Stomach smooth muscle (tissue), 2 donors: ENCODE results near the gene SPARCL1.
"Not testable (repeated sequence)": the region's sequence is repeated elsewhere in the genome, so short reads cannot be mapped to it uniquely, and the experiment has no call there.

Experiments used
- H3K27ac ChIP-seq: one replicate; pipeline ENCODE4 v1.7.0; 2013; ENCODE audit warnings: mild to moderate bottlenecking, low read length, inconsistent platforms
- H3K27me3 ChIP-seq, 2 donors: one replicate each; pipeline ENCODE4 v1.7.0; 2013; ENCODE audit warnings: low read length in 2 of 2; ENCODE audit not compliant: insufficient read depth in 2 of 2, control insufficient read depth in 1 of 2
- H3K36me3 ChIP-seq, 2 donors: one replicate each; pipeline ENCODE4 v1.7.0; 2013; ENCODE audit warnings: low read length in 2 of 2; ENCODE audit not compliant: control insufficient read depth in 2 of 2, insufficient read depth in 2 of 2
- H3K4me1 ChIP-seq: one replicate; pipeline ENCODE4 v1.7.0; 2013; ENCODE audit warnings: low read length; ENCODE audit not compliant: control insufficient read depth, insufficient read depth
- H3K4me3 ChIP-seq, 2 donors: one replicate each; pipeline ENCODE4 v1.7.0; 2013; ENCODE audit warnings: low read length in 2 of 2
- H3K9ac ChIP-seq, 2 donors: one replicate each; pipeline ENCODE4 v1.7.0; 2013; ENCODE audit warnings: low read length in 2 of 2, mild to moderate bottlenecking in 1 of 2
- H3K9me3 ChIP-seq, 2 donors: one replicate each; pipeline ENCODE4 v1.7.0; 2013; ENCODE audit warnings: low read length in 2 of 2; ENCODE audit not compliant: control insufficient read depth in 2 of 2
- donor health status: healthy.
- donor health status: Pancreatic carcinoma.

Gene SPARCL1

DNA sequence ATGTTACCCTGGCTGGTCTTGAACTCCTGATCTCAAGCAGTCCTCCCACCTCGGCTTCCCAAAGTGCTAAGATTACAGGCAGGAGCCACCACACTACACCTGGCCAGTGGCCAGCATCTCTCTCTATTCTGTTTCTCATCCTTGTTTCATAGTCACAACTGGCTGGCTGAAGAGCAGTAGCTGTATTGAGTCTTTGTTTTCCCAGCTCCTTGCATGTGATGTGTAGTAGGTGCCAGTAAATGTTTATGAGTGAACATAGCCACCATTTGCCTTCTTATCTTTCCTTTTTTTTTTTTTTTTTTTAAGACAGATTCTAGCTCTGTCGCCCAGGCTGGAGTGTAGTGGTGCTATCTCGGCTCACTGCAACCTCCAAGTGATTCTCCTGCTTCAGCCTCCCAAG lies 83.2 kb downstream of the SPARCL1 start:
- Histone ChIP-seq H3K9ac (no peak overlapping the region), H3K4me1 (no peaks in the 10 kb centered on the region), H3K4me3 (no peak overlapping the region), H3K36me3 (peaks cover 5 to 23% of the 10 kb centered on the region in 2 donors), H3K27me3 (no peaks in the 10 kb centered on the region), H3K9me3 (no peaks in the 10 kb centered on the region), H3K27ac (no peak overlapping the region)

DNA sequence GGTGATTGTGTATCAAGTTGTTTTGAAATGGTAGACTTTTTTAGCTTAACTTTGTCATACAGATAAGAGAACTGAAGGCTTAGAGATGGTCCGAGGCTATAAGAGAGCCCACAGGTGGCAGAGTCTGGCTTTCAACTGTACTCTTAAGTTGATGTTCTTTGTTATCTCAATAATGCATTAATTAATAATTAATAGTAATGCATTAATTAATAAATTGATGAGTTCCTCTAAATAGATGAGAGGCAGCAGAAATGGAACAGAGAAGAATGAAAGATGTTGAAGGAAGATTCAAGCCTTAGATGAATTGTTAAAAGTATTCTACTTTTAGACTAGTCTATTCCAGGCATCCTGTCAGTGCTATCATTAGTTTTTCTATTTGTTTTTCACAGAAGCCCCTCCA lies 84.4 kb downstream of the SPARCL1 start:
- peaks cover 4 to 22% of the 10 kb centered on the region in 2 donors for H3K36me3 ChIP-seq
- H3K4me3 ChIP-seq = no peak overlapping the region
- H3K9ac ChIP-seq = no peak overlapping the region
- no peaks in the 10 kb centered on the region for H3K27me3 ChIP-seq
- no peaks in the 10 kb centered on the region for H3K4me1 ChIP-seq
- H3K27ac ChIP-seq = no peak overlapping the region
- H3K9me3 ChIP-seq = no peaks in the 10 kb centered on the region

DNA sequence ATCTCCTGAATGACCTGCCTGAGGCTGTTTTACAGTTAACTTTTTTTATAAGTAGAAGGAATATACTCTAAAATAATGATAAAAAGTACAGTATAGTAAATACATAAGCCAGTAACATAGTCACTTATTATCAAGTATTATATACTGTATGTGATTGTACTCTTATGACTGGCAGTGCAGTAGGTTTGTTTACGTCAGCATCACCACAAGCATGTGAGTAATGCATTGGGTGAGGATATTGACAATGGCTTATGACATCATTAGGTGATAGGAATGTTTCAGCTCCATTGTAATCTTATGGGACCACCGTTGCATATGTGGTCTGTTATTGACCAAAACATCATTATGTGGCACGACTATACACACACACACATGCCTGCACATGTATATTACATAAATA lies 86.3 kb downstream of the SPARCL1 start:
- no peak overlapping the region for H3K9ac ChIP-seq
- H3K27me3 ChIP-seq = no peaks in the 10 kb centered on the region
- H3K27ac ChIP-seq = no peak overlapping the region
- H3K9me3 ChIP-seq = no peaks in the 10 kb centered on the region
- H3K4me3 ChIP-seq = no peak overlapping the region
- H3K4me1 ChIP-seq = no peaks in the 10 kb centered on the region
- H3K36me3 ChIP-seq = peaks cover 7 to 27% of the 10 kb centered on the region in 2 donors

DNA sequence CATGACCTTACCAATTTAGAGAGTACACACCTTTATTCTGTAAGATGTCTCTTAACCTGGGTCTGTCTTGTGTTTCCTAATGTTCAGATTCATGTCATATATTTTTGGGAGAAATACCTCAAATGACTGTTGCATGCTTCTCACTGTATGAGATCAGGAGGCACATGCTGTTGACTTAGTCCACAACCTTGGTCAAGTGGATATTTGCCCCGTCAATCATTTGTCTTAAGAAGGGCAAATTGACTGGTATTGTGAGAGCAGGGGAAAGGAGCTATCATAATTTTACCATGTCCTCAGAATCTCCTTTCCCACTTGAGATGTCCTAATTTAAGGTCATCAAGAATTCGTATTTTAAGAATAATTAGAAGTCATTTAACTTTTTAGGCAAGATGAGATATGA lies 95.8 kb downstream of the SPARCL1 start:
- no peak overlapping the region for H3K27ac ChIP-seq
- H3K9ac ChIP-seq = no peak overlapping the region
- H3K4me3 ChIP-seq = no peak overlapping the region
- peaks cover 6 to 13% of the 10 kb centered on the region in 2 donors for H3K36me3 ChIP-seq
- H3K4me1 ChIP-seq = no peaks in the 10 kb centered on the region
- H3K9me3 ChIP-seq = no peaks in the 10 kb centered on the region
- H3K27me3 ChIP-seq = no peaks in the 10 kb centered on the region

DNA sequence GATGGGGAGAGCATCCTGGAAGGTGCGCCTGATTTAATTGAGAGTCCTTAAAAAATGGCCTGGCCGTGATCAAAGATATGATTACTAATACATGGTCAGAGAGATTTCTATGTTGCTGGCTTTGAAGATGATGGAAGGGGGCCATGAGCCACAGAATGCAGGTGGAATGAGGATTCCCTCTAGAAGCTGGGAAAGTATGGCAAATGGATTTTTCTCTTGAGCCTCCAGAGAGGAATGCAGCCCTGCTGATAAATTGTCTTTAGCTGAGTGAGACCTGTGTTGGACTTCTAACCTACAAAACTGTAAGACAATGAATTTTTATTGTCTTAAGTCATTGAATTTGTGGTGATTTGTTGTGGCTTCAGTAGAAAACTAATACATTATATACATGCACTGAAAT lies 99.1 kb downstream of the SPARCL1 start:
- H3K27ac ChIP-seq = no peak overlapping the region
- no peak overlapping the region for H3K9ac ChIP-seq
- no peak overlapping the region for H3K4me3 ChIP-seq
- H3K27me3 ChIP-seq = no peaks in the 10 kb centered on the region
- no peaks in the 10 kb centered on the region for H3K9me3 ChIP-seq
- peaks cover 1% of the 10 kb centered on the region for H3K4me1 ChIP-seq
- H3K36me3 ChIP-seq = no peaks in the 10 kb centered on the region

DNA sequence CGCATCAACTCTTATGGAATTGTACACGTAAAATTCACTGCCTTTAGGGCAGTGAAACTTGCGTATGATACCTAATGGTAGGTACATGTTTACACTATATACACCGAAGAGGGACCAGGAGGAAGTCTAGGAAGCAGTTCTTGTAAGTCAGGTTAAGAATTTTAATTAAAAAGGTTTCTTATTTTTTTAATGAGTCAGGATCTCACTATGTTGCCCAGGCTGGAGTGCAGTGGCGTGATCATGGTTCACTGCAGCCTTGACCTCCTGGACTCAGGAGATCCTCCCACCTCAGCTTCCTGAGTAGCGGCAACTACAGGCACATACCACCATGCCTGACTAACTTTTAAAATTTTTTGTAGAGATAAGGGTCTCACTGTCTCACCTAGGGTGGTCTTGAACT lies 100.2 kb downstream of the SPARCL1 start:
- no peaks in the 10 kb centered on the region for H3K9me3 ChIP-seq
- H3K36me3 ChIP-seq = no peaks in the 10 kb centered on the region
- peaks cover 3% of the 10 kb centered on the region for H3K4me1 ChIP-seq
- H3K27me3 ChIP-seq = no peaks in the 10 kb centered on the region
- no peak overlapping the region for H3K4me3 ChIP-seq
- H3K9ac ChIP-seq = no peak overlapping the region
- H3K27ac ChIP-seq = no peak overlapping the region

DNA sequence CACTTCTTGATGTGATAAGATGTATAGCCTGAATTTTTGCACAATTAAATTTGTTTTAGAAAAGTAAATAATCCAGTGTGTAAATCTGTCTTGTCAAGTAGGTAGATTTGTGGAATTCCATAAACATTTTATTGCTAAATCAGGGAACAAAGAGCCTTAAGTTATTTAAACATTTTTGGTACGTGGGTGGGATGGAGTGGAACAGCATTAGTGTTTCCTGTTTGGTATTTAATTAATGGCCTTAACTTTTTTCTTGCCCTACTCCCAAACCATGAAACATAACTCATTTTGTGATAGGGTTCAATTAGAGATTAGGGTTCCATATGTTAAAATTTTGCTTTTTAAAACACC lies 101.7 kb downstream of the SPARCL1 start:
- Histone ChIP-seq H3K9me3 (no peaks in the 10 kb centered on the region), H3K4me3 (no peak overlapping the region), H3K4me1 (peaks cover 3% of the 10 kb centered on the region), H3K36me3 (no peaks in the 10 kb centered on the region), H3K27ac (no peak overlapping the region), H3K27me3 (no peaks in the 10 kb centered on the region), H3K9ac (no peak overlapping the region)

DNA sequence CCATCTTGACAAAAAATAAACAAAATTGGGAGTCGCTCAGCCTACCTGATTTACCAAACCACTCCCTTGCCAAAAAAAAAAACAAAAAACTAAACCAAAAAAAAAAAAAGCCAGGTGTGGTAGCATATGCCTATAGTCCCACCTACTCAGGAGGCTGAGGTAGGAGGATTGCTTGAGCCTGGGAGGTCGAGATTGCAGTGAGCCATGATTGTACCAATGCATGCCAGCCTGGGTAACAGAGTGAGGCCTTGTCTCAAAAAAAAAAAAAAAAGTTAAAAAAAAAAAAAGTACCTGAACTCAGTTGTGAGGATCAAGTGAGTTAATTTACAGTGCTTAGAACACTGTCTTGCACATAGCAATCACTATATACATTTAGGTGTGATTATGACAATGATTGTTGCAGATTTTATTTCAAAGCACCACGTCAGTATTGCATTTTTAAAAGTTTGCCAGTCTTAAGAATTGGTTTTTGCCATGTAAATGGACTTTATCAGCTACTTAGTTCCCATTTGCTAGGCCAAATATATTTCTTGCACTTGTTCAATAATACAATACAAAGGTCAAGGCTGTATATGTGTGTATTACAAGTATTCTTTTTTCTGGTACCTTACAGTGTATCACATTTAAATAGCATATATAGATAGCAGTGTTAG lies 102.2 kb downstream of the SPARCL1 start:
- Histone ChIP-seq H3K4me1 (peaks cover 3% of the 10 kb centered on the region), H3K9me3 (no peaks in the 10 kb centered on the region), H3K4me3 (no peak overlapping the region), H3K27ac (no peak overlapping the region), H3K27me3 (no peaks in the 10 kb centered on the region), H3K9ac (no peak overlapping the region), H3K36me3 (no peaks in the 10 kb centered on the region)

DNA sequence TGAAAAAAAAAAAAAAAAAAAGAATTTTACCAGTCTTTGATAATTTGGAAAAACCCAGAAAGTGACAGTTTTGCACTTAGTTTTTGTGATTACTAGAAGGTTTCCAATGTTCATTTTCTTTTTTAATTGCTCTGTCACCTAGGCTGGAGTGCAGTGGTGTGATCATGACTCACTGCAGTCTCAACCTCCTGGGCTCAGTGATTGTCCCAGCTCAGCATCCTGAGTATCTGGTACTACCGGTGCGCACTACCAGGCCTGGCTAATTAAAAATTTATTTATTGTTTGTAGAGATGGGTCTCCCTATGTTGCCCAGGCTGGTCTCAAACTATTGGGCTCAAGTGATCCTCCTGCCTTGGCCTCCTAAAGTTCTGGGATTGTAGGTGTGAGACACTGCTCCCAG lies 103.5 kb downstream of the SPARCL1 start:
- Histone ChIP-seq H3K4me1 (peaks cover 7% of the 10 kb centered on the region), H3K9me3 (no peaks in the 10 kb centered on the region), H3K9ac (no peak overlapping the region), H3K27ac (no peak overlapping the region), H3K4me3 (no peak overlapping the region), H3K36me3 (no peaks in the 10 kb centered on the region), H3K27me3 (no peaks in the 10 kb centered on the region)

DNA sequence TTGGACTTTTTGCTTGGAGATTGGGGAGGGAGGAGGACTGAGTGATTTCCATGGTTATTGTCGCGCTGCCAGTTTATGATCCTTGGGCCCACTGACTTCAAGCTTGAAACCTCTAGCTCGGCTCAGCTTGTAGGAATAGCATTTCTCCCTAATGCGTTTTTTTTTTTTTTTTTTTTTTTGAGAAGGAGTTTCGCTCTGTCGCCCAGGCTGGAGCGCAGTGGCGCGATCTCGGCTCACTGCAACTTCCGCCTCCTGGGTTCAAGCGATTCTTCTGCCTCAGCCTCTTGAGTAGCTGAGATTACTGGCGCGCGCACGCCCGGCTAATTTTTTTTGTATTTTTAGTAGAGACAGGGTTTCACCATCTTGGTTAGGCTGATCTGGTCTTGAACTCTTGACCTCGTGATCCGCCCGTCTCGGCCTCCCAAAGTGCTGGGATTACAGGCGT lies 105.1 kb downstream of the SPARCL1 start:
- not testable (repeated sequence) for H3K9ac ChIP-seq, H3K27ac ChIP-seq, H3K4me1 ChIP-seq

More for the DNA sequence above, 105.1 kb downstream of the SPARCL1 start:
- not testable (repeated sequence) for H3K36me3 ChIP-seq, H3K27me3 ChIP-seq, H3K9me3 ChIP-seq
- H3K4me3 ChIP-seq = peak overlapping the region; percentile 95 to 98
